UCSD-AML1 (cell line): Measurements from ENCODE around the gene NFIB.

Experiments used
- DNase-seq: peaks from one replicate; lab custom pipeline; 2025; ENCODE audit not compliant: unreplicated experiment; lab: John Stamatoyannopoulos, UW

The NFIB gene

DNA sequence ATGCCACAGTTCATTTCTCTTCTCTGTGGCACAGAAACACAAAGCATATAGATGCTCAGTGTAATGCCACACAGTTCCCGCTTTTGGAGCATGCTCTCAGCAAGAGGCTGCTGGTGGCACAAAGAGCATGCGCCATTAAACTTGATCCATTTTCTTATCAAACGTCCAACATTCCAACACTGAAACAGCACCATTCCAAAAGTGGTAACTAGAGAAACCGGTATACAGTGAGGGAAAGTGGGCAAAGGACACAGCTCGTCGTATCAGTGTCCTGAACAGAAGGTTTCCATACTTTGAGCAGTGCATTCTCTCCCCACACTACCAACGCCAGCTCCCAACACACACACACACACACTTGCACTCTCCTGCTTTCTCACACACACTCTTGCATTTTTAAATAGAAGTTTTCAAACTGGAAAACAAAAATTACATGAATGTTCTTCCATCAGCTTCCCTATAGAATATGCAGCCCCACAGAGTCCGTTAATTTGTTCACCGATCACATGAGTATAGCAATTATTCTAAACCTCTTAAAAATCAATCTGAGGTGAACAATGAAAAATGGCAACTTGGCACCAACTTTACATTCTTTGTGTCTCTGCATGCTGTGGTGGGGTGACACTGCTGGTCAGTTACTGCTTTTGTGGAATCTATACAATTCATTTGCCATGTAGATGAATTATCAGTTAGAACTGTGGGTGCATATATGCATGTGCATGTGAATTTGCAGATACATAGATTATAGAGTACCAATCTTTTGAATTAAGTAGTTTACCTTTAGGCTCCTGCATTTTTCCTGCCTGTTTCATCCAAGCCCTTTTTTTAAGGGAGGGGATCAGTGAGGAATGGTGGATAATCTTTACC is 5.7 kb downstream of the NFIB start:
- no peak for DNase-seq

GRCh38 chr9:14306672-14307660 is 7.0 kb downstream of the NFIB start:
- peak; percentile 6 for DNase-seq

GRCh38 chr9:14306188-14306587 is 7.8 kb downstream of the NFIB start:
- DNase-seq, result no peak

DNA sequence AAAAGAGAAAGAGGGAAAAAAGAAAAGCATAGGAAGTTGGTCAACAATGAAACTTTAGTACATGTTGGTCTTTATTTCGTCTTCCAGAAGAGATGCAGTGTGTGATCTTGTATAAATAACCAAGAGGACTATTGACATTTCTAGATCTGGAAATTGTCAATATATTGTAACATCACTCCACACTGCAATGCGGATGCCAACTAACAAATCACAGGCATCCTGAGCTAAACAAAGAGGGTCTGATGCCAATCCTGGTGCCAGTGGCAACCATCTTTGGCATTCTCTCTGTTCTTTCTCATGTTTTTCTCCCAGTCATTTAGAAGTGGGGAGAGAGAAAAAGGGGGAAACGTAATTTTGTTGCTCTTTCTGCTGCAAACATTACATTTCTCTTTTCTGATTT is 9.7 kb downstream of the NFIB start:
- no peak for DNase-seq

GRCh38 chr9:14303521-14303920 is 10.4 kb downstream of the NFIB start:
- no peak for DNase-seq

GRCh38 chr9:14303100-14303499 is 10.8 kb downstream of the NFIB start:
- DNase-seq, result no peak

DNA sequence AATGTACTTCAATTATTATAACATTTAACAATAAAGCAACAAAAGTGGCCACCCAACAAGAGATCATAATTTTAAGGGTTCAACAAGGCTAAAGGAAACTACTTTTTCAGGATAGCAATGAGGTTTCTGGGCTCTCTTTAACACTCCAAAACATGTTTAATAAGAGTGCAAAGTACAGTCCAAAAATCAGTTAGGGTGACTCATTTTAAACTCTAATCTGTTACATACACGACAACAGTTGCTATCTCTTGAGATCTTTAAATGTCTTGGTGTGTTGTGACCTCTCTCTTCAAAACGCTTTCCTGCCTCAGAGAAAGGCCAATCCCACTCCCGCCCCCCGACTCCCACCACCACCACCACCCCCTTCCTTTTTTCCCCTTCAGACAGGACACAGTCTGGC is 11.5 kb downstream of the NFIB start:
- DNase-seq, result peak; percentile 5

DNA sequence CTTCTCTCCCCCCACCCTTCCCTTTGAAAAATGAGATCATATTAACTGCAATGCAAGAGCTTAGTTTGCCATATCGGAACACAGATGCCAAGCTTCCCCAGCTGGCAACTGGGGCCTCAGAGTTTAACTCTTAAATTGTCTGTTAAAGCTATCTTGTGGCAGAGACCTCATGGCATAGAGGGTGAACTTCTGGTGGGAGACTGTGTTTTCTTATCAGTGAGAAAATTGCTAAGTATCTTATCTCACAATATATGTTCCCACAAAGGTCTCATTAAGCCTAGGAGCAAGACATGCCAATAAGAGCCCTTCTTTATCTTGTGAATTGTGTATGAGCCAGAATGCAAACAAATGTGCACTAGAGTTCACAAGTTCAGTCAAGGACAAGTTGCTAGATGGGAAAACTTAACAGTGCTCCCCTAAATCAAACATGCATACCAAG is 12.3 kb downstream of the NFIB start:
- DNase-seq, result no peak

DNA sequence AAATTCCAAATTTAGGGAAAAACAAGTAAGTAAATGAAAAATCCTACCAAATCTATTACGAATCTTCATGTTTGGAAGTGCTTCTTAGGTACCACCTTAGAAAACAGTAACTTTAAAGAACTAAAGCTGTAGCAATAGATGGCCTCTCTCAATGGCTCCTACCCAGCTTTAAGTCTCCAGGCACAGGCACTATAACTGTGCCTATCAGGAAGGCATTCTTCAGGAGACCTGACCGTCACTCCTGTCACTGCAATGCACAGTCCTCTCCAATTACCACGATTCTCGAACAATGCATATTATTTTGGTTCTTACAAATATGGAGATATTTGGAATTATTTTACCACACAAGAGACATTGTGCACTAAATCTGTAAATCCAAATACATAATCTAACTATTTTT is 12.9 kb downstream of the NFIB start:
- DNase-seq, result no peak

DNA sequence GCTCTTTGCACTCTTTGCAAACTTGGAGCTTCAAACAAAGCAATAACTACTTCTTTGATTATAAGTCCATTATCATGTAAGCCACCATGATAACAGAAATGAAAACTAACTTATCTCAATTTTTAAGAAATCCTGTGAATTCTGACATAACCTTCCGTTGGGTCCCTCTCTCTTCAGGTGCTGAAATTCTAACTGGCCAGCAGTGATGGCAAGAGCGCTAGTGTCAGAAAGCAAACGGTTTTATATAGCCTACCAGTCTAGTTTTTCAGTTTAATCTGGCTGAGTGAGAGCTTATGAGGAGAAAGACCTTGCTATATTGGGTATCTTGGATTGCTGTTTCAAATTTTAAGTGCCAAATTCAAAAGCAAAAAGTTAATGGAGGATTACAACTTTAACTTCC is 13.4 kb downstream of the NFIB start:
- no peak for DNase-seq

GRCh38 chr9:14300040-14300439 is 13.9 kb downstream of the NFIB start:
- DNase-seq, result no peak

GRCh38 chr9:14298601-14299022 is 15.3 kb downstream of the NFIB start:
- DNase-seq, result no peak

DNA sequence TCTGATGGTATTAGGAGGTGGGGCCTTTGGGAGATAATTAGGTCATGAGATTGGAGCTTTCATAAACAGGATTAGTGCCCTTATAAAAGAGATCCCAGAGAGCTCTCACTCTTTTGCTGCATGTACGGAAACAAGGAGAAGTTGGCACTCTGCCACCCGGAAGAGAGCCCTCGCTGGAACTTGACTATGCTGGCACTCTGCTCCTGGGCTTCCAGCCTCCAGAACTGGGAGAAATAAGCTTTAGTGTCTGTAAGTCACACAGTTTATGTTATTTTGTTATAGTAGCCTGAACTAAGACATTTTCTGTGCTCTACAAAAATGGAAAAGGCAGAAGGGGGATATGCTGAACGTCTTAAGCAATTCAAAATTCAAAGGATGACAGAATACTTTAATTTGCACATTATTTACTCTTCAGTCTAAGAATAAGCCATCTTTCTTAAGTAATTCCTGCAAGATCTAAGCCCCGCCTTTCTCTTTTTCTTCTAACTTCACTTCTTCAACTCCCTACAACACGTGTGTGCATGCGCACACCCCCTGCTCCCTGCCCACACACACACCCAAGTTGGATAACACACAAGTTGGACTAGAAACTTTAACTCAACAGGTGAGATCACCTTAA is 17.3 kb downstream of the NFIB start:
- DNase-seq, result no peak

DNA sequence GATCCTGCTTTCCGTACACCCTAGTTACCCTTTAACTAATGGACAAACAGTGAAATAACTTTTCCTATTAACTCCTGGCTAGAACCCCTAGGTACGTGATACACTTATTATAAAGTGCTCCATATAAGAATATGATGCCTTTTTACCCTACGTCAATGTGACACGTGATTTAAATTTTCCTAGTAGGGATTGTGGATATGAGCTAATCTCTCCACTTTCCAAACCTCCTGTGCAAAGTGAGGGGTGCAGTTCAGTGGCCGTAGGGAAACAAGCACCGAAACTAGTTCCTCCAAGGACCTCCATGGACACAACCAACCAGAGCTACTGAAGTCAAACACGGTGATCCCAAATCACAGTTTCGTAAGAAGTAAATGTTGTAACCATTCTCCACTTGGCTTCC is 19.3 kb downstream of the NFIB start:
- DNase-seq, result no peak

DNA sequence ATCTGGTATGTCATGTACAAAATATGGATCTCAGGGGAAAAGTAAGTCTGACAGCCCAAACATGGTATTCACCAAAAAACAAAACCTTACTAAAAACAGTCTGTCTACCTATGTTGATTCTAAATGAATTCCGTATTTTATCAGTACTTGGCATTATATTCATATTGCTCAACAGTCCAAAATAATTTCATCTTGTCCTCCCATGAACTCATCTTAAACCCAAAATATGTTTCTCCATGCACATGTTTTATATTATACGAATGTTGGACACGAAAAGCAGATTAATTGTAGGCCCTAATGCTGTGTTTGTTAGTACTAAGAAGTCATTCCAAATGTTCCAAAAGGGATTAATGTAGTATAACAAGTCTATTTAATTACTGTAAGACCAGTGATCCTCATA is 20.1 kb downstream of the NFIB start:
- DNase-seq, result no peak

DNA sequence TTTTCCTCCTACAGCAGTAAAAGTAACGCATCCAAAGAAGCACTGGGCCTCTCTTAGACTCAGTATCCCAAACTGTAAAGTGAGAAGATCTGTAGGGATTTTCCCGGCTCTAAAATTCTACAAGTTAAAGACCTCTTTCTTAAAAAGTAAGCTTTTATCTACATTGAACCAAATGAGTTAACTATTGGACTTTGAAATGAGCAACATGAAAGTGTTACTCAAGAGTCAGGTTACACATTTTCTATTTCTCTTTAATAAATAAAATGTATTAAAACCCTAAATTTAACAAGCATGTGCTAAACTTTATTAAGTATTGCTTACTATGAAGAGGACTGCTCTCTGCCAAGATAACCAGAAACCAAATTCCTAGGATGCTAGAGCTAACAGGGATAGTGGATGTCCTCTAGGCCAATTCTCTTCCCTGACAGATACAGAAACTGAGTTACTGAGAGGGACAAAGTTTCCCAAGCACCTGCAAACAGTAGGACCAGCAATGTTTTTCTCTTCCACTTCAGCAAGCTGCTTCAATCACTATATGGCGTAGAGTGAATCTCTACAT is 21.7 kb downstream of the NFIB start:
- DNase-seq, result no peak

DNA sequence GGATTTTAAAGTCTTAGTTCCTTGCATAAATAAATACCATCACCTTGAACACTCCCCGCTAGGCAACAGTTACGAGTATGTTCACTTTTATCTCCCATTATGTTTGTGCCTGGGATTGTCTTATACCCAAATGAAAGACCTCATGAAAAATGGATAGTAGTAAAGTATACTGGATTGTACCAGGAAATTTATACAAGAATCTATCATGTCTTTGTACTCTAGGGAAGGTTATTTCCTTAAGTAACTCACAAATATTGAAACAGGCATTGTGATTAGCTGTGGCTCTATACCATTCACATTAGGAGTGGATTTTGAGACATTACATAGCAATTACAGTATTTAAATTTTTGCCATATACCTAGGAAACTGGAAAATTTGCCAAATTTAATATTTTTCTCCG is 24.0 kb downstream of the NFIB start:
- DNase-seq, result no peak

- no peak for DNase-seq
Observed at GRCh38 chr9:14288433-14288832, 25.5 kb downstream of the NFIB start.

DNA sequence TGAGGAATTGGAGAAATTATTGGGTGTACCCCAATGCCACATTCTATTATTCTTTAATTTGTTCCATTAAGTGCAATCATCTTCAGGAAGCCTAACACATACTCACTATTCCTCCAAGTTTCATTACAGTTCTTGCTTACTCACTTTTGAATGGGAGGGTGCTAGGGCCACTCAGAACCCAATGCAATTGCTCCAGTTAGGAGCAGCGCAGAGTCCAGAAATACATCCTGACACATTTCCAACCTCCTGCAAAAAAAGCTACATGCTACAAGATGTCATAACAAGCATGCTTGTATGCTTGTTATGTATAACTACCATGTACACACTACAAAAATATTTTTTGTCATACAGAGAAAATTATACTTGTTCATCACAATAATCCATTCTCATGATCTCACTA is 27.8 kb downstream of the NFIB start:
- DNase-seq, result no peak

- DNase-seq, result no peak
Observed at GRCh38 chr9:14283276-14283675, 30.7 kb downstream of the NFIB start.

DNA sequence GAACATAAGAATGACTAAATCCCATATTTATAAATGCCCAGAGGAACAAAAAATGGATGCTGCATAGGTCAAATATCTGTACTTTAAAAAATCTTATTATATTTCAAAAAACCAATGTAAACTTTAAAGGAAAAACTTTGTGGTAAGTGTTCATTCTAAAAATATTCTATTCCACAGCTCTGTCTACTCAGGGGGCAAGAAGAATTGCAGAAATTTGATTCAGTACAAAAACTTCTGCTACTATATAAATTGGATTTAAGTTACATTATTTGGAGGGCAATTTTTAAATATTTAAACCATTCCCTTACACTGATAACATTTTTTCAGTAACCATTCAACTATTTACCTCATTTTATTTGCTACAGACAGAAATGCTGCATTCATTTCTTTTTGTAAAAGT is 32.1 kb downstream of the NFIB start:
- no peak for DNase-seq
